ENCODE measurements around the gene LAMA5. TPM values are rescaled to one million over a fixed set of nuclear protein-coding genes. Genes with fewer than 3 reads are reported as not detected.

Gene LAMA5
- total RNA-seq, 4 donors from 2014 or later = 13.0 to 35.8 (median 22.7) TPM

GRCh38 chr20:62348604-62349003 is 18.5 kb downstream of the LAMA5 start:
- intact Hi-C loops (cut with DNase I; ENCODE audit: low total_unique reads) = no loop called here
- in situ Hi-C loops (cut with MboI; ENCODE audit: low sequenced_read_pairs in 4 of 4) = no loop called here
- Histone ChIP-seq H3K4me1 (peaks cover 21 to 26% of the 10 kb centered on the region in 2 donors), H3K4me3 (no peak overlapping the region), H3K27me3 (no peaks in the 10 kb centered on the region), H3K27ac (no peak overlapping the region), H3K36me3 (peaks cover 0 to 3% of the 10 kb centered on the region in 2 donors), H3K9me3 (no peaks in the 10 kb centered on the region)
- TF ChIP-seq, protein P1, sequence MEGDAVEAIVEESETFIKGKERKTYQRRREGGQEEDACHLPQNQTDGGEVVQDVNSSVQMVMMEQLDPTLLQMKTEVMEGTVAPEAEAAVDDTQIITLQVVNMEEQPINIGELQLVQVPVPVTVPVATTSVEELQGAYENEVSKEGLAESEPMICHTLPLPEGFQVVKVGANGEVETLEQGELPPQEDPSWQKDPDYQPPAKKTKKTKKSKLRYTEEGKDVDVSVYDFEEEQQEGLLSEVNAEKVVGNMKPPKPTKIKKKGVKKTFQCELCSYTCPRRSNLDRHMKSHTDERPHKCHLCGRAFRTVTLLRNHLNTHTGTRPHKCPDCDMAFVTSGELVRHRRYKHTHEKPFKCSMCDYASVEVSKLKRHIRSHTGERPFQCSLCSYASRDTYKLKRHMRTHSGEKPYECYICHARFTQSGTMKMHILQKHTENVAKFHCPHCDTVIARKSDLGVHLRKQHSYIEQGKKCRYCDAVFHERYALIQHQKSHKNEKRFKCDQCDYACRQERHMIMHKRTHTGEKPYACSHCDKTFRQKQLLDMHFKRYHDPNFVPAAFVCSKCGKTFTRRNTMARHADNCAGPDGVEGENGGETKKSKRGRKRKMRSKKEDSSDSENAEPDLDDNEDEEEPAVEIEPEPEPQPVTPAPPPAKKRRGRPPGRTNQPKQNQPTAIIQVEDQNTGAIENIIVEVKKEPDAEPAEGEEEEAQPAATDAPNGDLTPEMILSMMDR (IDR thresholded peaks at IDR 0.05 in 4 of 5, conservative IDR thresholded peaks at IDR 0.05 in 1 of 5) = no peak
- TF ChIP-seq POLR2A (IDR thresholded peaks at IDR 0.05) = no peak
- DNase-seq = no peak
- no peak for ATAC-seq

- TF ChIP-seq POLR2A (IDR thresholded peaks at IDR 0.05) = peak in 1 of 2 donors; percentile 27
- TF ChIP-seq, protein P1 (IDR thresholded peaks at IDR 0.05 in 4 of 5, conservative IDR thresholded peaks at IDR 0.05 in 1 of 5) = no peak
- ATAC-seq (peak; percentile 98), DNase-seq (peak; percentile 83 to 93)
- intact Hi-C loops (cut with DNase I; ENCODE audit: low total_unique reads) = no loop called here
- Histone ChIP-seq H3K4me1 (peaks cover 11 to 16% of the 10 kb centered on the region in 2 donors), H3K9me3 (no peaks in the 10 kb centered on the region), H3K4me3 (no peak overlapping the region), H3K36me3 (peaks cover 0 to 3% of the 10 kb centered on the region in 2 donors), H3K27me3 (no peaks in the 10 kb centered on the region), H3K27ac (peak overlapping the region; percentile 23 to 52 (median 38))
- in situ Hi-C loops (cut with MboI; ENCODE audit: low sequenced_read_pairs in 4 of 4) = no loop called here
Measured at GRCh38 chr20:62347445-62347844, 19.7 kb downstream of the LAMA5 start.

GRCh38 chr20:62347151-62347404 is 20.0 kb downstream of the LAMA5 start:
- DNase-seq = no peak

DNA sequence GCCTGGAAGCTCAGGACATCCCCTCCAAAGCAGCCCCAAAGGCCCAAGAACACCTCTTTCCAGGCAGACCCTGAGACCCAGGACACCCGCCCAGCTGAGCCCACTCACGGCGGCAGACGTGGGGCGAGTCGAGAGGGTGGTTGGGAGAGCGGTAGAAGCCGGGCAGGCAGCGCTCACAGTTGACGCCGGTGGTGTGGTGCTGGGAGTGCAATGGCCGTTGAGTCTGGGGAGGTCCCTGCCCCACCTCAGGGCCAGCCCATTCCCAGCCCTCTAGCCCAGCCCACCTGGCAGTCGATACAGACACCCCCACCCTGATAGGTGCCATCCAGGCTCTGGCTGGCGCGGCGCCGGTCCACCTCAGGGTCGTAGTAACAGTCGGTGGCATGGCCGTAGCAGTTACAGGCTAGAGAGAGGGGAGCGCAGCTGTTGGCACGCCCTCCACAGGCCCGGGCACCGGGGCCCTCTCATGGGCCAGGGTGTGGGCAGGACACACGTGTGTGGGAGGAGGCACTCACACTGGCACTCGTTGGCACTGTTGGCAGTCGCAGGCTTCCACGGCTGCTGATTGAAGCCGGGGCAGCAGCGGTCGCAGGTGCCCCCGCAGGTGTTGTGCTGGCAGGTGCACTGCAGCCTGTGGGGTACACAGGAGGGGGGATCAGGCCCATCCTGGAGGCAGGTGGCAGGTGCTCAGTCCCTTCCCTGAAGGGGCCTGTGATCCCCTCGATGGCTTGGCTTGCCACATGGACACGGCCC is 20.5 kb downstream of the LAMA5 start:
- Histone ChIP-seq H3K9me3 (no peaks in the 10 kb centered on the region), H3K36me3 (peaks cover 0 to 3% of the 10 kb centered on the region in 2 donors), H3K4me3 (no peak overlapping the region), H3K4me1 (peaks cover 11% of the 10 kb centered on the region in 2 donors), H3K27ac (no peak overlapping the region), H3K27me3 (no peaks in the 10 kb centered on the region)
- no peak for DNase-seq
- ATAC-seq = no peak
- intact Hi-C loops (cut with DNase I; ENCODE audit: low total_unique reads) = no loop called here
- TF ChIP-seq POLR2A (IDR thresholded peaks at IDR 0.05) = no peak
- TF ChIP-seq, protein P1 (IDR thresholded peaks at IDR 0.05 in 4 of 5, conservative IDR thresholded peaks at IDR 0.05 in 1 of 5) = no peak
- in situ Hi-C loops (cut with MboI; ENCODE audit: low sequenced_read_pairs in 4 of 4) = no loop called here

More at GRCh38 chr20:62347151-62347404, 20.0 kb downstream of the LAMA5 start:
- peak; percentile 26 to 55 for ATAC-seq
- in situ Hi-C loops (cut with MboI; ENCODE audit: low sequenced_read_pairs in 4 of 4) (no loop called here), intact Hi-C loops (cut with DNase I; ENCODE audit: low total_unique reads) (no loop called here)
- Histone ChIP-seq H3K4me1 (peaks cover 11 to 12% of the 10 kb centered on the region in 2 donors), H3K36me3 (peaks cover 0 to 3% of the 10 kb centered on the region in 2 donors), H3K9me3 (no peaks in the 10 kb centered on the region), H3K27me3 (no peaks in the 10 kb centered on the region), H3K27ac (peak overlapping the region; percentile 23 to 52 (median 38)), H3K4me3 (no peak overlapping the region)
- TF ChIP-seq, protein P1 (IDR thresholded peaks at IDR 0.05 in 4 of 5, conservative IDR thresholded peaks at IDR 0.05 in 1 of 5) = no peak
- TF ChIP-seq POLR2A (IDR thresholded peaks at IDR 0.05) = no peak

Data from gastrocnemius medialis (tissue), 4 donors.